Loucy (cell line): Measurements from ENCODE around the gene PHACTR3.

ENCODE experiments used
- CTCF ChIP-seq: fragments of 200-600 bp; sonication (generic); conservative IDR thresholded peaks from 2 replicates; pipeline ENCODE4 v1.5.1; 2014; ENCODE audit warnings: mild to moderate bottlenecking, antibody characterized with exemption, low read length
- EZH2phosphoT487 ChIP-seq: fragments of 200-600 bp; IDR thresholded peaks from 2 replicates; pipeline ENCODE4 v1.6.1; 2018; ENCODE audit warnings: antibody characterized with exemption, mild to moderate bottlenecking, moderate library complexity, borderline replicate concordance

DNA sequence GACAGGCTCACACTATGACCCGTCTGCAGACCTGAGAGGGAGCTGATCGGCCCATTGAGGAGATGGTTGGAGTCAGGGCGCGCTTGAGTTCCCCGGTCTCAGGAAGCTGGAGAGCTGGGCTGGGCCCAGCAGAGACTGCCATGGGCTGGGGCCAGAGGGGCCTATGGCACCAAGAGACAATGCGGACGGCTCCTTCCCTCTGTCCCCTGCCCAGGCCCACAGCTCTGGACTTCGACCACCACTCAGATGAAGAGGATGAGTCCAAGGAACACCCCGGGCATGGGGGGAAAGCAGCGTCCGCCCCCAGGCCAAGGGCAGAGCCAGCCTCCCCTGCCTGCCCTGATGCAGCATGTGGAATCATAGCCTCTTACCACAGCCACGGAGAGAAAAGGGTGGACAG is 40.2 kb upstream of the PHACTR3 start:
- TF ChIP-seq CTCF (no peak), EZH2phosphoT487 (no peak)
